ENCODE measurements around the gene SGPL1. TPM values are rescaled to one million over a fixed set of nuclear protein-coding genes. Genes with fewer than 3 reads are reported as not detected.
"Not testable (repeated sequence)": the region's sequence is repeated elsewhere in the genome, so short reads cannot be mapped to it uniquely, and the experiment has no call there.

The SGPL1 gene
- polyA plus RNA-seq (ENCODE audit: insufficient read length in 4 of 4), result 10 to 100 TPM; 39.6 to 66.2 (median 60.0) TPM

GRCh38 chr10:70815504-70816219 is at the start of gene SGPL1:
TSS of gene SGPL1 (plus strand) at chr10:70815948. CDS start at chr10:70816854, 906 bp downstream.
- DNase-seq (ENCODE audit: low read depth in 4 of 4, low spot score in 3 of 4), result peak; percentile 46 to 74 (median 71)

- not testable (repeated sequence) for DNase-seq (ENCODE audit: low read depth in 4 of 4, low spot score in 3 of 4)
These were observed 47.6 kb upstream of the SGPL1 start for GRCh38 chr10:70768026-70768685.

GRCh38 chr10:70769121-70769520 is 46.6 kb upstream of the SGPL1 start:
- no peak for DNase-seq (ENCODE audit: low read depth in 4 of 4, low spot score in 3 of 4)

GRCh38 chr10:70770001-70770400 is 45.7 kb upstream of the SGPL1 start:
- DNase-seq (ENCODE audit: low read depth in 4 of 4, low spot score in 3 of 4), result no peak

GRCh38 chr10:70770516-70770915 is 45.2 kb upstream of the SGPL1 start:
- not testable (repeated sequence) for DNase-seq (ENCODE audit: low read depth in 4 of 4, low spot score in 3 of 4)

- DNase-seq (ENCODE audit: low read depth in 4 of 4, low spot score in 3 of 4), result no peak
These were observed 44.2 kb upstream of the SGPL1 start for GRCh38 chr10:70771311-70772194.

- no peak for DNase-seq (ENCODE audit: low read depth in 4 of 4, low spot score in 3 of 4)
These were observed 43.1 kb upstream of the SGPL1 start for GRCh38 chr10:70772627-70773026.

GRCh38 chr10:70773461-70773860 is 42.3 kb upstream of the SGPL1 start:
- no peak for DNase-seq (ENCODE audit: low read depth in 4 of 4, low spot score in 3 of 4)

- DNase-seq (ENCODE audit: low read depth in 4 of 4, low spot score in 3 of 4), result no peak
These were observed 41.6 kb upstream of the SGPL1 start for GRCh38 chr10:70773965-70774809.

- DNase-seq (ENCODE audit: low read depth in 4 of 4, low spot score in 3 of 4), result no peak
These were observed 40.7 kb upstream of the SGPL1 start for GRCh38 chr10:70774810-70775678.

- DNase-seq (ENCODE audit: low read depth in 4 of 4, low spot score in 3 of 4), result no peak
These were observed 39.9 kb upstream of the SGPL1 start for GRCh38 chr10:70775679-70776454.

- no peak for DNase-seq (ENCODE audit: low read depth in 4 of 4, low spot score in 3 of 4)
These were observed 39.2 kb upstream of the SGPL1 start for GRCh38 chr10:70776455-70777005.

- DNase-seq (ENCODE audit: low read depth in 4 of 4, low spot score in 3 of 4), result no peak
These were observed 38.5 kb upstream of the SGPL1 start for GRCh38 chr10:70777063-70777875.

- no peak for DNase-seq (ENCODE audit: low read depth in 4 of 4, low spot score in 3 of 4)
These were observed 37.4 kb upstream of the SGPL1 start for GRCh38 chr10:70778267-70778924.

- no peak for DNase-seq (ENCODE audit: low read depth in 4 of 4, low spot score in 3 of 4)
These were observed 36.7 kb upstream of the SGPL1 start for GRCh38 chr10:70779088-70779487.

- DNase-seq (ENCODE audit: low read depth in 4 of 4, low spot score in 3 of 4), result no peak
These were observed 36.0 kb upstream of the SGPL1 start for GRCh38 chr10:70779511-70780369.

Measured in left renal pelvis (tissue), 4 donors.